SH-SY5Y (cell line): ENCODE results near the gene MATN3.

ENCODE experiments used
- GATA2 ChIP-seq: IDR thresholded peaks from 2 replicates; pipeline ENCODE4 v1.6.1; 2011; ENCODE audit warnings: mild to moderate bottlenecking, low read depth, low read length
- GATA3 ChIP-seq: IDR thresholded peaks from 2 replicates; pipeline ENCODE4 v1.6.1; 2011; ENCODE audit warnings: low read depth, mild to moderate bottlenecking, low read length, moderate library complexity

MATN3 gene

GRCh38 chr2:20025065-20025786, 12.8 kb upstream of the MATN3 start:
- TF ChIP-seq GATA3 (no peak), GATA2 (no peak)

- TF ChIP-seq GATA2 (no peak), GATA3 (no peak)
Observed at GRCh38 chr2:20023688-20024087, 11.2 kb upstream of the MATN3 start.

- TF ChIP-seq GATA2: no peak
- no peak for TF ChIP-seq GATA3
Observed at GRCh38 chr2:20021405-20022009, 9.0 kb upstream of the MATN3 start.

GRCh38 chr2:20019747-20020146, 7.3 kb upstream of the MATN3 start:
- TF ChIP-seq GATA3 (no peak), GATA2 (no peak)

- no peak for TF ChIP-seq GATA3
- no peak for TF ChIP-seq GATA2
Observed at GRCh38 chr2:20018601-20019152, 6.2 kb upstream of the MATN3 start.

- TF ChIP-seq GATA2 (no peak), GATA3 (no peak)
Observed at GRCh38 chr2:20016346-20016745, 3.9 kb upstream of the MATN3 start.

GRCh38 chr2:20015482-20016083, 3.1 kb upstream of the MATN3 start:
- TF ChIP-seq GATA3 (no peak), GATA2 (no peak)

GRCh38 chr2:20013126-20013849, 820 bp upstream of the MATN3 start:
- no peak for TF ChIP-seq GATA2
- TF ChIP-seq GATA3: no peak

GRCh38 chr2:20012032-20012281, 511 bp downstream of the MATN3 start:
- no peak for TF ChIP-seq GATA2
- no peak for TF ChIP-seq GATA3

GRCh38 chr2:20011276-20012031, 1.0 kb downstream of the MATN3 start:
- peak; percentile 53; the same call in 1 of the 2 replicates for TF ChIP-seq GATA3
- peak; percentile 81 for TF ChIP-seq GATA2

GRCh38 chr2:20008703-20009102, 3.8 kb downstream of the MATN3 start:
- TF ChIP-seq GATA3 (no peak), GATA2 (no peak)

- TF ChIP-seq GATA2 (no peak), GATA3 (no peak)
Observed at GRCh38 chr2:20005891-20006470, 6.5 kb downstream of the MATN3 start.

GRCh38 chr2:20005067-20005627, 7.3 kb downstream of the MATN3 start:
- TF ChIP-seq GATA3 (peak; percentile 93), GATA2 (peak; percentile 90)

GRCh38 chr2:20001361-20001863, 11.1 kb downstream of the MATN3 start:
- TF ChIP-seq GATA3 (no peak), GATA2 (no peak)

- TF ChIP-seq GATA2 (no peak), GATA3 (no peak)
Observed at GRCh38 chr2:19993731-19994130, 18.7 kb downstream of the MATN3 start.
